H9 (cell line): ENCODE measurements around the gene ADAMTSL5. TPM values are rescaled to one million over a fixed set of nuclear protein-coding genes. Genes with fewer than 3 reads are reported as not detected.

Source experiments
- DNase-seq: peaks from one replicate; pipeline ENCODE4 v3.0.0-alpha.2; 2017
- H2AFZ ChIP-seq: one replicate; pipeline ENCODE4 v1.6.1; 2013; ENCODE audit warnings: mild to moderate bottlenecking, low read length, control low read depth, moderate library complexity
- H2AK5ac ChIP-seq: 2 replicates; pipeline ENCODE4 v1.6.1; 2013; ENCODE audit warnings: low read length, control low read depth, mixed read lengths; ENCODE audit not compliant: insufficient read length
- H2BK120ac ChIP-seq: one replicate; pipeline ENCODE4 v1.6.1; 2013; ENCODE audit warnings: low read depth, mild to moderate bottlenecking, low read length, control low read depth, inconsistent platforms; ENCODE audit not compliant: poor library complexity, severe bottlenecking
- H2BK12ac ChIP-seq: 2 replicates; pipeline ENCODE4 v1.6.1; 2013; ENCODE audit warnings: low read length, control low read depth, mixed read lengths, low read depth; ENCODE audit not compliant: insufficient read length
- H2BK15ac ChIP-seq: 2 replicates; pipeline ENCODE4 v1.6.1; 2013; ENCODE audit warnings: low read depth, low read length, control low read depth
- H2BK20ac ChIP-seq: one replicate; pipeline ENCODE4 v1.6.1; 2013; ENCODE audit warnings: low read depth, mild to moderate bottlenecking, low read length, control low read depth, inconsistent platforms; ENCODE audit not compliant: poor library complexity, severe bottlenecking
- H2BK5ac ChIP-seq: 2 replicates; pipeline ENCODE4 v1.6.1; 2013; ENCODE audit warnings: low read length, control low read depth, mixed read lengths; ENCODE audit not compliant: insufficient read length
- H3K14ac ChIP-seq: 2 replicates; pipeline ENCODE4 v1.6.1; 2013; ENCODE audit warnings: low read length, control low read depth; ENCODE audit not compliant: insufficient read depth
- H3K18ac ChIP-seq: 2 replicates; pipeline ENCODE4 v1.6.1; 2013; ENCODE audit warnings: low read depth, mild to moderate bottlenecking, mixed read lengths, low read length, control low read depth; ENCODE audit not compliant: insufficient read length
- H3K23ac ChIP-seq: 2 replicates; pipeline ENCODE4 v1.6.1; 2013; ENCODE audit warnings: low read length, control low read depth, mixed read lengths, low read depth; ENCODE audit not compliant: insufficient read length
- H3K23me2 ChIP-seq: 2 replicates; pipeline ENCODE4 v1.6.1; 2013; ENCODE audit warnings: low read depth, mild to moderate bottlenecking, mixed read lengths, low read length, control low read depth; ENCODE audit not compliant: insufficient read length, poor library complexity, severe bottlenecking
- H3K27ac ChIP-seq: 2 replicates; pipeline ENCODE4 v1.5.1; 2013; ENCODE audit warnings: low read length, control low read depth, mixed read lengths, low read depth; ENCODE audit not compliant: insufficient read length
- H3K27me3 ChIP-seq: 2 replicates; pipeline ENCODE4 v1.6.1; 2013; ENCODE audit warnings: low read length, control low read depth, inconsistent platforms; ENCODE audit not compliant: insufficient read depth
- H3K4ac ChIP-seq: 2 replicates; pipeline ENCODE4 v1.6.1; 2013; ENCODE audit warnings: low read depth, mild to moderate bottlenecking, control low read depth, inconsistent platforms, low read length, moderate library complexity
- H3K4me1 ChIP-seq: 2 replicates; pipeline ENCODE4 v1.6.1; 2013; ENCODE audit warnings: low read length, control low read depth, inconsistent platforms; ENCODE audit not compliant: insufficient read depth
- H3K4me2 ChIP-seq: 2 replicates; pipeline ENCODE4 v1.6.1; 2013; ENCODE audit warnings: low read length, control low read depth, mixed read lengths; ENCODE audit not compliant: insufficient read length, insufficient read depth
- H3K56ac ChIP-seq: 2 replicates; pipeline ENCODE4 v1.6.1; 2013; ENCODE audit warnings: low read depth, mild to moderate bottlenecking, mixed read lengths, low read length, control low read depth; ENCODE audit not compliant: insufficient read length
- H3K79me1 ChIP-seq: 2 replicates; pipeline ENCODE4 v1.6.1; 2013; ENCODE audit warnings: low read depth, mild to moderate bottlenecking, moderate library complexity, low read length, control low read depth, inconsistent platforms; ENCODE audit not compliant: insufficient read depth, poor library complexity, severe bottlenecking
- H3K79me2 ChIP-seq: 2 replicates; pipeline ENCODE4 v1.6.1; 2013; ENCODE audit warnings: low read length, control low read depth, inconsistent platforms; ENCODE audit not compliant: insufficient read depth
- H3K9ac ChIP-seq: 2 replicates; pipeline ENCODE4 v1.6.1; 2013; ENCODE audit warnings: low read length, control low read depth, mixed read lengths; ENCODE audit not compliant: insufficient read length; ENCODE audit errors: extremely low read depth
- H3K9me3 ChIP-seq: one replicate; pipeline ENCODE4 v1.6.1; 2013; ENCODE audit warnings: low read depth, low read length, inconsistent platforms; ENCODE audit not compliant: control insufficient read depth
- H3T11ph ChIP-seq: one replicate; pipeline ENCODE4 v1.6.1; 2013; ENCODE audit warnings: mild to moderate bottlenecking, low read length, control low read depth, inconsistent platforms
- H4K20me1 ChIP-seq: one replicate; pipeline ENCODE4 v1.6.1; 2013; ENCODE audit not compliant: control insufficient read depth, insufficient read length, insufficient read depth
- H4K5ac ChIP-seq: 2 replicates; pipeline ENCODE4 v1.6.1; 2013; ENCODE audit warnings: low read depth, mild to moderate bottlenecking, mixed read lengths, low read length, control low read depth; ENCODE audit not compliant: insufficient read length
- H4K8ac ChIP-seq: replicated peaks from 2 replicates; pipeline ENCODE4 v1.6.1; 2013; ENCODE audit warnings: low read length, control low read depth, mixed read lengths, low read depth; ENCODE audit not compliant: insufficient read length
- H4K91ac ChIP-seq: 2 replicates; pipeline ENCODE4 v1.6.1; 2013; ENCODE audit warnings: low read depth, mild to moderate bottlenecking, moderate library complexity, mixed read lengths, low read length, control low read depth; ENCODE audit not compliant: insufficient read length
- H3K27ac Mint-ChIP-seq, 3 experiments: 2 replicates in 2 of 3; 3 replicates in 1 of 3; pipeline ENCODE4 v1.8.0; 2020 to 2021; ENCODE audit warnings: mixed read lengths in 3 of 3, mild to moderate bottlenecking in 1 of 3, moderate library complexity in 1 of 3
- H3K27me3 Mint-ChIP-seq: 2 replicates; pipeline ENCODE4 v1.8.0; 2021; ENCODE audit warnings: low read depth, mild to moderate bottlenecking, moderate library complexity, mixed read lengths
- H3K36me3 Mint-ChIP-seq, 3 experiments: 2 replicates in 2 of 3; 3 replicates in 1 of 3; pipeline ENCODE4 v1.8.0; 2020 to 2021; ENCODE audit warnings: low read depth in 3 of 3, mixed read lengths in 3 of 3; ENCODE audit not compliant: insufficient read depth in 1 of 3
- H3K4me1 Mint-ChIP-seq, 2 experiments: 2 replicates each; pipeline ENCODE4 v1.8.0; 2020; ENCODE audit warnings: mixed read lengths in 2 of 2
- H3K4me3 Mint-ChIP-seq, 2 experiments: 2 replicates in 1 of 2; 3 replicates in 1 of 2; pipeline ENCODE4 v1.8.0; 2020 to 2021; ENCODE audit warnings: mild to moderate bottlenecking in 2 of 2, mixed read lengths in 2 of 2, moderate library complexity in 1 of 2
- H3K9me3 Mint-ChIP-seq, 2 experiments: 2 replicates in 1 of 2; 3 replicates in 1 of 2; pipeline ENCODE4 v1.8.0; 2020; ENCODE audit warnings: mild to moderate bottlenecking in 2 of 2, mixed read lengths in 2 of 2, moderate library complexity in 1 of 2
- WGBS: extraction: QIAGEN DNeasy Blood & Tissue Kit; methylation state at CpG from one replicate; pipeline ENCODE4 v1.1.7; 2013; ENCODE audit warnings: missing lambda C conversion rate, low lambda C conversion rate, mixed read lengths; ENCODE audit not compliant: insufficient read length; ENCODE audit errors: extremely low coverage; 5-methylcytosine and 5-hydroxymethylcytosine counted together
- total RNA-seq: library from RNA; stranded (reverse); gene quantifications from 2 replicates; pipeline ENCODE4 v1.2.1, GENCODE V29; 2021
- TF ChIP-seq, protein P1 (sequence below): fragments of 200-600 bp; sonication (generic); conservative IDR thresholded peaks from 3 replicates; pipeline ENCODE4 v1.8.0; 2021; ENCODE audit warnings: antibody characterized with exemption, mild to moderate bottlenecking

ADAMTSL5 gene
- total RNA-seq, 1 experiment from 2014 or later, result 1.5 TPM

DNA sequence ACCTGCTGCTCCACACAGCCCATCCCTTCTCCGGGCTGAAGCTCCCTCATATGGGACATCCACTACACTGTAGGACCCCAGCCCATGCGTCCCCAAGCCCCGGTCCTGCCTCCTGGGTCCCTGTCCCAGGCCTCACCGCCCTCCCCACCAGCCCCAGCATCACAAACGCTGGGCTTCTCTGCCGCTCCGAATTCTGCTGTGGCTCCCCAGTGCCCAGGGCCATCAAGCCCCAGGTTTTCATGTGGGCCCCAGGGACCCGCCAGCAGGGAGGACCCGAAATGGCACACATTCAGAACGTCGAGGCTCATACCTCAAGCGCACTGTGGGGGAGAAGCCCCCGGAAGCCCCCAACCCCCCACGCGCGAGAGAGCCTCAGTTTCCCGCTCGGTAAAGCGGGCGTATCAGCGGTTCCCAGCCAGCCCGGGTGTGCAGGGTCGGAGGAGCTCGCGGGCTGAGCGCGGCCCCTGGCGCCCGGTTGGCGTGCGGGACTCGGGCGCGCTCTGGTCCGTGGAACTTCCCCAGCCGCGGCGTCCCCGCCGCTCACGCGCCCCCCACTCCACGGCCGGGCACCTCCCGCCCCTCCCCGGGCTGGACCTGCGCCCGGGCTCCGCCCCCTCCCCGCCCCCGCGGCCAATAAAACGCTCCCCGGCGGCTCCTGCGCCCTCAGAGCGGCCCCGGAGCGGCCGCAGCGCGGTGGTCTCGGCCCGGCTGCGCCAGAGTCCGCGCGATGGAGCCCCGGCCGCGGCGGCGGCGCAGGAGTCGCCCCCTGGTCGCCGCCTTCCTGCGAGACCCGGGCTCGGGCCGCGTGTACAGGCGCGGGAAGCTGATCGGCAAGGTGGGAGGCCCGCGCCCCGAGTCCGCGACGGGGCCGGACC is 10.8 kb upstream of the ADAMTSL5 start, which contains the start of gene PLK5:
Gene PLK5 (plus strand): TSS at position 666 of the 875 bp plus-strand sequence. CDS start 2,920 bp downstream, outside the sequence.
- Histone ChIP-seq H2AK5ac (no peak within 1 kb of the TSS), H3K56ac (no peak within 1 kb of the TSS), H3K18ac (no peak within 1 kb of the TSS), H2BK15ac (no peak within 1 kb of the TSS), H2AFZ (no peak within 1 kb of the TSS), H3K23me2 (peaks cover 2% of the 10 kb centered on the region), H3K4ac (no peak within 1 kb of the TSS), H2BK12ac (no peak within 1 kb of the TSS), H3K4me2 (peak within 1 kb of the TSS; percentile 15), H4K8ac (no peak within 1 kb of the TSS), H4K20me1 (peaks cover 3% of the 10 kb centered on the region), H3T11ph (no peak within 1 kb of the TSS), H3K4me1 (no peaks in the 10 kb centered on the region), H2BK120ac (no peak within 1 kb of the TSS), H3K9ac (no peak within 1 kb of the TSS), H3K14ac (no peak within 1 kb of the TSS), H3K23ac (no peak within 1 kb of the TSS), H3K27me3 (peaks cover 16% of the 10 kb centered on the region; the same call in 1 of the 2 replicates), H3K79me2 (no peaks in the 10 kb centered on the region), H2BK5ac (no peak within 1 kb of the TSS), H4K5ac (no peak within 1 kb of the TSS), H3K9me3 (no peaks in the 10 kb centered on the region), H4K91ac (no peak within 1 kb of the TSS), H3K27ac (no peak within 1 kb of the TSS), H2BK20ac (no peak within 1 kb of the TSS), H3K79me1 (no peaks in the 10 kb centered on the region)
- WGBS, result no CpG with 5 or more reads among the region's 92 CpGs
- peaks cover 79% of the 10 kb centered on the region for H3K27me3 Mint-ChIP-seq
- H3K27ac Mint-ChIP-seq, result no peak within 1 kb of the TSS; a peak in 2 of 7 replicates
- H3K4me3 Mint-ChIP-seq, result peak within 1 kb of the TSS; percentile 55 to 81
- no peak for DNase-seq
- TF ChIP-seq, protein P1, sequence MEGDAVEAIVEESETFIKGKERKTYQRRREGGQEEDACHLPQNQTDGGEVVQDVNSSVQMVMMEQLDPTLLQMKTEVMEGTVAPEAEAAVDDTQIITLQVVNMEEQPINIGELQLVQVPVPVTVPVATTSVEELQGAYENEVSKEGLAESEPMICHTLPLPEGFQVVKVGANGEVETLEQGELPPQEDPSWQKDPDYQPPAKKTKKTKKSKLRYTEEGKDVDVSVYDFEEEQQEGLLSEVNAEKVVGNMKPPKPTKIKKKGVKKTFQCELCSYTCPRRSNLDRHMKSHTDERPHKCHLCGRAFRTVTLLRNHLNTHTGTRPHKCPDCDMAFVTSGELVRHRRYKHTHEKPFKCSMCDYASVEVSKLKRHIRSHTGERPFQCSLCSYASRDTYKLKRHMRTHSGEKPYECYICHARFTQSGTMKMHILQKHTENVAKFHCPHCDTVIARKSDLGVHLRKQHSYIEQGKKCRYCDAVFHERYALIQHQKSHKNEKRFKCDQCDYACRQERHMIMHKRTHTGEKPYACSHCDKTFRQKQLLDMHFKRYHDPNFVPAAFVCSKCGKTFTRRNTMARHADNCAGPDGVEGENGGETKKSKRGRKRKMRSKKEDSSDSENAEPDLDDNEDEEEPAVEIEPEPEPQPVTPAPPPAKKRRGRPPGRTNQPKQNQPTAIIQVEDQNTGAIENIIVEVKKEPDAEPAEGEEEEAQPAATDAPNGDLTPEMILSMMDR, result no peak
- no peaks in the 10 kb centered on the region for H3K36me3 Mint-ChIP-seq
- H3K9me3 Mint-ChIP-seq, result peaks cover 0 to 6% of the 10 kb centered on the region in 2 experiments; a peak in 3 of 5 replicates
- H3K4me1 Mint-ChIP-seq, result peaks cover 6 to 7% of the 10 kb centered on the region in 2 experiments; a peak in 3 of 4 replicates
